Colonic mucosa (tissue), 4 donors: ENCODE data around the gene PCBP2. TPM values are rescaled to one million over a fixed set of nuclear protein-coding genes. Genes with fewer than 3 reads are reported as not detected.

Experiments used
- DNase-seq: peaks from one replicate; pipeline ENCODE4 v3.0.0-alpha.2; 2020
- H3K27ac ChIP-seq: fragments of 200-600 bp; one replicate; pipeline ENCODE4 v1.8.0; 2021
- H3K27me3 ChIP-seq: fragments of 200-600 bp; one replicate; pipeline ENCODE4 v1.8.0; 2021
- H3K36me3 ChIP-seq: fragments of 200-600 bp; one replicate; pipeline ENCODE4 v1.8.0; 2021
- H3K4me1 ChIP-seq: fragments of 200-600 bp; one replicate; pipeline ENCODE4 v1.8.0; 2021; ENCODE audit warnings: mild to moderate bottlenecking
- H3K4me3 ChIP-seq: fragments of 200-600 bp; one replicate; pipeline ENCODE4 v1.8.0; 2021
- H3K9ac ChIP-seq, 2 donors: one replicate each; pipeline ENCODE4 v1.7.0; 2013; ENCODE audit warnings: control low read depth in 2 of 2, low read depth in 2 of 2, low read length in 2 of 2
- H3K9me3 ChIP-seq: fragments of 200-600 bp; one replicate; pipeline ENCODE4 v1.8.0; 2021
- intact Hi-C: fragments of 100-400 bp; cut with DNase I; formaldehyde crosslinking; loops from one replicate; pipeline ENCODE4 v1.14.1; 2022
- total RNA-seq, 2 donors: library from RNA; stranded (reverse); fragmentation: NEBNext Ultra II Directional in 1 of 2; extraction: Animal tissue kit (Norgen Biotek cat#: 25700) in 1 of 2; gene quantifications; one replicate each; pipeline ENCODE4 v1.2.1, GENCODE V29; 2021
- TF ChIP-seq, protein P1 (sequence below): fragments of 200-600 bp; IDR thresholded peaks from one replicate; pipeline ENCODE4 v1.8.0; 2022; ENCODE audit warnings: antibody characterized with exemption, mild to moderate bottlenecking
- donor health status: healthy.
- donor health status: DM: no; HTN: no; CAD: no.
- donor health status: DM: no; HTN: no; CAD: no.

PCBP2 gene
- total RNA-seq, 2 donors from 2014 or later, result 579 to 596 TPM

DNA sequence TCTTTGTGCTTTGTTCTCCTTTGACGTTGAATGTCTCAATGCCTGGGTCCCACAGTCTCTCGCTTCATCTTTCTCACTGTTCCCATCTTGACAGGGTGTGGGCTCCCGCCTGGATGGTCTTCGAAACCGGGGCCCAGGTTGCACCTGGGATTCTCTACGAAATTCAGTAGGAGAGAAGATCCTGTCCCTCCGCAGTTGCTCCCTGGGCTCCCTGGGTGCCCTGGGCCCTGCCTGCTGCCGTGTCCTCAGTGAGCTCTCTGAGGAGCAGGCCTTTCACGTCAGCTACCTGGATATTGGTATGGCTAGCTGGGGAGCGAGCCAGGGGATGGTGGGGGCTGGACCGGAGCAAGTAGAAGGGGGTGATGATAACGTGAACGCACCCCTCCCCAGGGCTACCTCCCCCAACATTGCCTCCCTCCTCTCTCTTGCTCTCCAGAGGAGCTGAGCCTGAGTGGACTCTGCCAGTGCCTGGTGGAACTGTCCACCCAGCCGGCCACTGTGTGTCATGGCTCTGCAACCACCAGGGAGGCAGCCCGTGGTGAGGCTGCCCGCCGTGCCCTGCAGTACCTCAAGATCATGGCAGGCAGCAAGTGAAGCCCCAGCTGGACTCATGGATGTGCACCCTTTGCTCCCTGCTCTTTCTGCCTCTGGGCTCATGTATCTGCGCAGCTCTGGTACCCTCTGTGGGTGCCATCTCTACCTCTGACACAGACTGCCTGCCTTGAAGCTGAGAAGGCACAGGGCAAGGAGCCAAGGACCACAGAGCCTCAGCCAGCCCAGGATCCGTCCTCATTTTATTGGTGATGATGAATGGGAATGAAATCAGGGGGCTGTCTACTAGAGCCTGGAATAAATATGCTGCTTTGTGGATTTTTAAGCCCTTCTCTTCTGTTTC lies 53.9 kb downstream of the PCBP2 start:
- intact Hi-C loops, result loop anchor here (10.0 kb wide), 2 partner anchors 51 to 171 kb away; partner anchors contain the start of genes PCBP2 and SP7
- TF ChIP-seq, protein P1, sequence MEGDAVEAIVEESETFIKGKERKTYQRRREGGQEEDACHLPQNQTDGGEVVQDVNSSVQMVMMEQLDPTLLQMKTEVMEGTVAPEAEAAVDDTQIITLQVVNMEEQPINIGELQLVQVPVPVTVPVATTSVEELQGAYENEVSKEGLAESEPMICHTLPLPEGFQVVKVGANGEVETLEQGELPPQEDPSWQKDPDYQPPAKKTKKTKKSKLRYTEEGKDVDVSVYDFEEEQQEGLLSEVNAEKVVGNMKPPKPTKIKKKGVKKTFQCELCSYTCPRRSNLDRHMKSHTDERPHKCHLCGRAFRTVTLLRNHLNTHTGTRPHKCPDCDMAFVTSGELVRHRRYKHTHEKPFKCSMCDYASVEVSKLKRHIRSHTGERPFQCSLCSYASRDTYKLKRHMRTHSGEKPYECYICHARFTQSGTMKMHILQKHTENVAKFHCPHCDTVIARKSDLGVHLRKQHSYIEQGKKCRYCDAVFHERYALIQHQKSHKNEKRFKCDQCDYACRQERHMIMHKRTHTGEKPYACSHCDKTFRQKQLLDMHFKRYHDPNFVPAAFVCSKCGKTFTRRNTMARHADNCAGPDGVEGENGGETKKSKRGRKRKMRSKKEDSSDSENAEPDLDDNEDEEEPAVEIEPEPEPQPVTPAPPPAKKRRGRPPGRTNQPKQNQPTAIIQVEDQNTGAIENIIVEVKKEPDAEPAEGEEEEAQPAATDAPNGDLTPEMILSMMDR, result no peak
- Histone ChIP-seq H3K9me3 (no peaks in the 10 kb centered on the region), H3K4me3 (no peak overlapping the region), H3K36me3 (no peaks in the 10 kb centered on the region), H3K9ac (no peak overlapping the region), H3K4me1 (peaks cover 11% of the 10 kb centered on the region), H3K27ac (no peak overlapping the region), H3K27me3 (no peaks in the 10 kb centered on the region)
- DNase-seq, result no peak

DNA sequence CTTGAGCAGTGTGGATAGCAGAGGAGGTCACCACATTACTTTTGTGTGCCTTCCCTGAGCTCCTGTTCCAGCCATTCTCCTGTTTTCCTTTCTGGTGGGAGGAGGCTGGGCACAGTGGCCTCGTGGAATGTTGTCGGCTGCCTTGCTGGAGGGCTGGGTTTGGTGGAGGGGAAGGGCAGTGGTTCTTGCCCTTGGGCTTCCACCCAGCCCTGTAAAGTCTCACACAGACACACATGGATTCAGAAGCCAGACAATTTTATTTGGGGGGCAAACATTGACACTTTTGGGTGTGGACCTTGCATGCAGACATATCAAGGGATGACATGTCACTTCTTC lies 54.5 kb downstream of the PCBP2 start:
- H3K4me1 ChIP-seq, result peaks cover 11% of the 10 kb centered on the region
- no peaks in the 10 kb centered on the region for H3K9me3 ChIP-seq
- intact Hi-C loops, result loop anchor here (10.0 kb wide), 2 partner anchors 52 to 172 kb away; partner anchors contain the start of genes PCBP2 and SP7
- DNase-seq, result no peak
- TF ChIP-seq, protein P1, result no peak
- H3K36me3 ChIP-seq, result no peaks in the 10 kb centered on the region
- no peak overlapping the region for H3K9ac ChIP-seq
- H3K27ac ChIP-seq, result no peak overlapping the region
- no peaks in the 10 kb centered on the region for H3K27me3 ChIP-seq
- H3K4me3 ChIP-seq, result no peak overlapping the region

DNA sequence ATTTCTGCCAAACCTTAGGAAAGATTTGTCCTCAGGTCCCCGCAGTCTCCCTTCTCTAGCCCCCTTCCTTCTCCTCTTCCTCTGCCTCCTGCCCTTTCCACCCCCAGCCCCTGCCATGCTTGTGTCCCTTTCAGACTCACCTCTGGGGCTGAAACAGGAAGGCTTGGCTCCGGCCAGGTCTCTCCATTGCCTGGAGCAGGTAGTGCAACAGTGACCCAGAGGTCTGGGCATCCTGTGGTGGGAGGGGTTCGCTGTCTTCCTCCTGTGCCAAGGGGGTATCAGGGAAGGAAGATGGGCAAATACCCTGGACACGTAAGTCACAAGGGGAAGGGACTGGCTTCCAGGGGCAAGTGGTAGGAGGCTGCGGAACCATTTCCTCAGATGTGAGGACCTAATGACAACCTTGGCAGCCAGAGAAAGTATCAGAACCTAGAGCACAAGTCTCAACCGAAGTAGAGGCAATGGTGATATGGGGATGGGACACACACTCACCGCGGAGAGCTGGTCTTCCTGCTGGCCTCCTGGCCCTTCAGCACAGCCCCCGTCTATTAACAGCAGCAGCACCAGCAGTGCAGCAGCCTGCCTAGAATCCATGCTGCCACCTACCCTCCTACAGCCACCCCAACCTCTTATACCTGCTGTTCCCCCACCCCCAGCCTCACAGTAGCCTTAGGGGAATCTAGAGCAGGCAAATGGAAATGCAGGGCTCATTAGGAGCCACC lies 55.1 kb downstream of the PCBP2 start, which contains the start of gene NPFF:
NPFF (minus strand) TSS at position 604 of the 722 bp plus-strand sequence; CDS start at position 594, 10 bp downstream.
- intact Hi-C loops, result loop anchor here (10.0 kb wide), 2 partner anchors 52 to 172 kb away; partner anchors contain the start of genes PCBP2 and SP7
- H3K27ac ChIP-seq, result no peak within 1 kb of the TSS
- no peaks in the 10 kb centered on the region for H3K36me3 ChIP-seq
- H3K4me1 ChIP-seq, result peaks cover 6% of the 10 kb centered on the region
- no peaks in the 10 kb centered on the region for H3K27me3 ChIP-seq
- TF ChIP-seq, protein P1, result no peak
- H3K4me3 ChIP-seq, result no peak within 1 kb of the TSS
- DNase-seq, result no peak
- H3K9me3 ChIP-seq, result no peaks in the 10 kb centered on the region
- no peak within 1 kb of the TSS for H3K9ac ChIP-seq

DNA sequence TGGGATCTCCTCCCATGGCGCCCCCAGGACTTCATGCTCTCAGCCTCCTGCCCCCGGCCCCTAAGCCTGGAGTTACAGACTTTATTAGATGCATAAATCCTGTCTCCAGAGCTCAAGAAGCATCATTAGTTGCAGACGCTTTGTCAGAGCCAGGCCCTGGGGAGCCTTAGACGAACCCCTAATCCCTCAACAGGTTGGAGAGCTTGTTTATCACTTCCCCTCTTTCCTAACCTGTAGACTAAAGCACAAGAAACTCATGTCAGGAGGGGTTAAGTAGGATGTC lies 55.6 kb downstream of the PCBP2 start:
- H3K36me3 ChIP-seq, result no peaks in the 10 kb centered on the region
- peaks cover under 1% of the 10 kb centered on the region for H3K4me1 ChIP-seq
- intact Hi-C loops, result loop anchor here (10.0 kb wide), 2 partner anchors 53 to 173 kb away; partner anchors contain the start of genes PCBP2 and SP7

More for the DNA sequence above, 55.6 kb downstream of the PCBP2 start:
- H3K27me3 ChIP-seq, result no peaks in the 10 kb centered on the region
- TF ChIP-seq, protein P1, result no peak
- H3K27ac ChIP-seq, result no peak overlapping the region
- H3K4me3 ChIP-seq, result no peak overlapping the region
- no peak for DNase-seq
- H3K9ac ChIP-seq, result no peak overlapping the region
- no peaks in the 10 kb centered on the region for H3K9me3 ChIP-seq
